Stimulated activated CD4-positive, alpha-beta T cell treated with anti-CD3 and anti-CD28 coated beads, Interleukin-1b, Interleukin-23, amount 100 ng/mL, for 24 hours (primary cell): ENCODE measurements around the gene DACT2.
"Not testable (repeated sequence)": the region's sequence is repeated elsewhere in the genome, so short reads cannot be mapped to it uniquely, and the experiment has no call there.

Experiments
- DNase-seq, 4 experiments: peaks; one replicate each; pipeline ENCODE4 v3.0.0-alpha.2; 2020; ENCODE audit warnings: low read depth in 4 of 4, low spot score in 1 of 4

DACT2 gene

GRCh38 chr6:168282985-168283685, 36.4 kb downstream of the DACT2 start:
- DNase-seq = no peak

GRCh38 chr6:168281826-168282225, 37.8 kb downstream of the DACT2 start:
- DNase-seq = no peak

GRCh38 chr6:168281314-168281713, 38.3 kb downstream of the DACT2 start:
- DNase-seq = not testable (repeated sequence)

- DNase-seq = no peak
Measured at GRCh38 chr6:168280899-168281245, 38.7 kb downstream of the DACT2 start.

GRCh38 chr6:168280020-168280898, 39.3 kb downstream of the DACT2 start:
- DNase-seq = no peak

- DNase-seq = no peak
Measured at GRCh38 chr6:168279403-168279935, 40.1 kb downstream of the DACT2 start.

- DNase-seq = no peak
Measured at GRCh38 chr6:168278904-168279303, 40.7 kb downstream of the DACT2 start.

- no peak for DNase-seq
Measured at GRCh38 chr6:168277274-168277669, 42.3 kb downstream of the DACT2 start.

- DNase-seq = no peak
Measured at GRCh38 chr6:168276576-168277273, 42.9 kb downstream of the DACT2 start.

- DNase-seq = no peak
Measured at GRCh38 chr6:168275168-168275567, 44.4 kb downstream of the DACT2 start.

GRCh38 chr6:168274037-168274952, 45.3 kb downstream of the DACT2 start:
- no peak for DNase-seq

GRCh38 chr6:168273441-168274036, 46.0 kb downstream of the DACT2 start:
- DNase-seq = no peak

- DNase-seq = no peak
Measured at GRCh38 chr6:168272415-168273325, 46.9 kb downstream of the DACT2 start.

GRCh38 chr6:168270274-168271172, 49.1 kb downstream of the DACT2 start:
- DNase-seq = no peak

GRCh38 chr6:168269455-168270243, 49.9 kb downstream of the DACT2 start:
- DNase-seq = no peak

GRCh38 chr6:168268755-168269154, 50.8 kb downstream of the DACT2 start:
- no peak for DNase-seq

- DNase-seq = not testable (repeated sequence)
Measured at GRCh38 chr6:168267779-168268178, 51.8 kb downstream of the DACT2 start.
